Measurements from ENCODE around the gene CACNG7. TPM values are rescaled to one million over a fixed set of nuclear protein-coding genes. Genes with fewer than 3 reads are reported as not detected.
"Not testable (repeated sequence)": the region's sequence is repeated elsewhere in the genome, so short reads cannot be mapped to it uniquely, and the experiment has no call there.

CACNG7 gene
- total RNA-seq, 5 donors from 2014 or later (not counting 1 experiment from before 2014, with no cell fraction given) = not detected

DNA sequence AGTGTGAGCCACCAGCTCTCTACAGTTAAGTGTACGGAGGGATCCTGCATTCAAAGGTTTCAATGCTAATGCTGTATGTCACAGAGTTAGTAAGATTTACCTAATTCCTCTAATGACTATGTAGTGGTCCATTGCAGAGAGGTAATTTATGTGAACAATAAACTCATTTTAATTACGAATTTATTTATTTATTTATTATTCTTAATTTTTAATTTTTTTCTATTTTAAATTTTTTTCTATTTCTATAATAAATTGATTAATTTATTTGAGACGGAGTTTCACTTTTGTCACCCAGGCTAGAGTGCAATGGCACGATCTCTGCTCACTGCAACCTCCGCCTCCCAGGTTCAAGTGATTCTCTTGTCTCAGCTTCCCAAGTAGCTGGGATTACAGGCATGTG lies 39.5 kb downstream of the CACNG7 start:
- POLR2A ChIA-PET; H3K36me3 ChIP-seq (ENCODE audit: control insufficient read depth in 2 of 2, extremely low read depth in 1 of 2, insufficient read depth in 1 of 2, low read length in 1 of 2); H3K4me1 ChIP-seq (ENCODE audit: control insufficient read depth in 1 of 2, extremely low read depth in 1 of 2, insufficient read depth in 2 of 2, low read length in 2 of 2); ATAC-seq (replicated peaks in 1 of 4); H3K36me3 Mint-ChIP-seq; H3K9me3 ChIP-seq; H3K27ac ChIP-seq (ENCODE audit: low read length); DNase-seq; H3K9me3 Mint-ChIP-seq; H3K4me1 Mint-ChIP-seq; H3K4me3 Mint-ChIP-seq; H3K27ac Mint-ChIP-seq; H3K4me3 ChIP-seq (ENCODE audit: control insufficient read depth in 1 of 2, extremely low read depth in 1 of 2, low read length in 1 of 2): not testable (repeated sequence)
- CTCF ChIA-PET = interaction anchor here in 1 of 2 donors (0.6 kb wide), 1 partner anchor 173 kb away, joined by 5 read pairs; no protein-coding TSS in a partner anchor
- peaks cover 35 to 44% of the 10 kb centered on the region in 2 donors for H3K27me3 Mint-ChIP-seq
- no CpG with 5 or more reads among the region's 5 CpGs for WGBS (ENCODE audit: insufficient coverage)
- peaks cover 7 to 31% of the 10 kb centered on the region in 2 experiments for H3K27me3 ChIP-seq (replicated peaks in 1 of 2; ENCODE audit: control insufficient read depth in 2 of 2, extremely low read depth in 1 of 2, insufficient read depth in 2 of 2, low read length in 1 of 2)

GRCh38 chr19:53951436-53951835 lies 42.4 kb downstream of the CACNG7 start:
- H3K27ac Mint-ChIP-seq = no peak overlapping the region
- Histone ChIP-seq H3K27me3 (replicated peaks in 1 of 2; ENCODE audit: control insufficient read depth in 2 of 2, extremely low read depth in 1 of 2, insufficient read depth in 2 of 2, low read length in 1 of 2) (peaks cover 8 to 22% of the 10 kb centered on the region in 2 experiments), H3K4me3 (ENCODE audit: control insufficient read depth in 1 of 2, extremely low read depth in 1 of 2, low read length in 1 of 2) (no peak overlapping the region), H3K36me3 (ENCODE audit: control insufficient read depth in 2 of 2, extremely low read depth in 1 of 2, insufficient read depth in 1 of 2, low read length in 1 of 2) (no peaks in the 10 kb centered on the region), H3K9me3 (no peaks in the 10 kb centered on the region), H3K27ac (ENCODE audit: low read length) (no peak overlapping the region), H3K4me1 (ENCODE audit: control insufficient read depth in 1 of 2, extremely low read depth in 1 of 2, insufficient read depth in 2 of 2, low read length in 2 of 2) (no peaks in the 10 kb centered on the region)
- ChIA-PET POLR2A (no interaction called here), CTCF (no interaction called here)
- ATAC-seq (replicated peaks in 1 of 4) = no peak
- H3K4me1 Mint-ChIP-seq = no peaks in the 10 kb centered on the region
- H3K4me3 Mint-ChIP-seq = no peak overlapping the region
- peaks cover 29 to 42% of the 10 kb centered on the region in 2 donors for H3K27me3 Mint-ChIP-seq
- 14% methylated on average over 2 of the region's 11 CpGs for WGBS (ENCODE audit: insufficient coverage)
- H3K36me3 Mint-ChIP-seq = no peaks in the 10 kb centered on the region
- no peaks in the 10 kb centered on the region for H3K9me3 Mint-ChIP-seq
- DNase-seq = no peak

DNA sequence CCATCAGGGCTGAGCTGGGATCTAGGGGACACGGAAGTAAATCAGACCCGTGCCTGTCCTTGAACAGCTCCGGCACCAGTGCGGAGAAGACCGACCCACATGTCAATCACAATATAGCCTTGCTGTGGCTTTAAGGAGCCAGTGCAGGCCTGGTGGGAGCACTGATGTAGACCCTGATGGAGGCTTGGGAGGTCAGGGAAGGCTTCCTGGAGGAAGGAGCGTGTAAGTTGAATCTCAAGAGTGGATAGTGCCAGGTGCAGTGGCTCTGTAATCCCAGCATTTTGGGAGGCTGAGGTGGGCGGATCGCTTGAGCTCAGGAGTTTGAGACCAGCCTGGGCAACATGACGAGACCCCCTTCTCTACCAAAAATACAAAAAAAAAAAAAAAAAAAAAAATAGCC lies 42.9 kb downstream of the CACNG7 start:
- Histone ChIP-seq H3K4me1 (ENCODE audit: control insufficient read depth in 1 of 2, extremely low read depth in 1 of 2, insufficient read depth in 2 of 2, low read length in 2 of 2) (no peaks in the 10 kb centered on the region), H3K9me3 (no peaks in the 10 kb centered on the region), H3K27ac (ENCODE audit: low read length) (no peak overlapping the region), H3K27me3 (replicated peaks in 1 of 2; ENCODE audit: control insufficient read depth in 2 of 2, extremely low read depth in 1 of 2, insufficient read depth in 2 of 2, low read length in 1 of 2) (peaks cover 9 to 24% of the 10 kb centered on the region in 2 experiments), H3K4me3 (ENCODE audit: control insufficient read depth in 1 of 2, extremely low read depth in 1 of 2, low read length in 1 of 2) (no peak overlapping the region), H3K36me3 (ENCODE audit: control insufficient read depth in 2 of 2, extremely low read depth in 1 of 2, insufficient read depth in 1 of 2, low read length in 1 of 2) (no peaks in the 10 kb centered on the region)
- WGBS (ENCODE audit: insufficient coverage) = 91% methylated on average over 5 of the region's 9 CpGs
- Mint-ChIP-seq H3K4me1 (no peaks in the 10 kb centered on the region), H3K27ac (no peak overlapping the region), H3K27me3 (peaks cover 33 to 41% of the 10 kb centered on the region in 2 donors), H3K4me3 (no peak overlapping the region), H3K9me3 (no peaks in the 10 kb centered on the region), H3K36me3 (no peaks in the 10 kb centered on the region)
- no peak for ATAC-seq (replicated peaks in 1 of 4)
- CTCF ChIA-PET = no interaction called here
- POLR2A ChIA-PET = no interaction called here
- DNase-seq = no peak

DNA sequence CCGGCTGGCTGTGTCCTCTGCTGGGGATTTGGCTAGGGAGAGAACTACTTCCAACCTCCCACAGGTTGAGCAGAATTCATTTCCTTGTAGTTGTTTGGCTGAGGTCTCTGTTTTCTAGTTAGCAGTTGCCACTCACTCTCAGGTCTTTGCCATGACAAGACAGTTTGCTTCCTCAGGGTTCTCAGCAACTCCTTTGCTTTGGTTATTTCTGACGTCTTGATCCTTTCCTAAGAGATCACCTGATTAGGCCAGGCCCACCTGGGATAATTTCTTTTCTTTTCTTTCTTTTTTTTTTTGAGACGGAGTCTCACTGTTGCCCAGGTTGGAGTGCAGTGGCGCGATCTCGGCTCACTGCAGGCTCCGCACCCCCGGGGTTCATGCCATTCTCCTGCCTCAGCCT lies 44.3 kb downstream of the CACNG7 start:
- ChIA-PET CTCF (no interaction called here), POLR2A (no interaction called here)
- Histone ChIP-seq H3K4me3 (ENCODE audit: control insufficient read depth in 1 of 2, extremely low read depth in 1 of 2, low read length in 1 of 2) (no peak overlapping the region), H3K36me3 (ENCODE audit: control insufficient read depth in 2 of 2, extremely low read depth in 1 of 2, insufficient read depth in 1 of 2, low read length in 1 of 2) (no peaks in the 10 kb centered on the region), H3K9me3 (no peaks in the 10 kb centered on the region), H3K27me3 (replicated peaks in 1 of 2; ENCODE audit: control insufficient read depth in 2 of 2, extremely low read depth in 1 of 2, insufficient read depth in 2 of 2, low read length in 1 of 2) (peaks cover 12 to 29% of the 10 kb centered on the region in 2 experiments), H3K4me1 (ENCODE audit: control insufficient read depth in 1 of 2, extremely low read depth in 1 of 2, insufficient read depth in 2 of 2, low read length in 2 of 2) (no peaks in the 10 kb centered on the region), H3K27ac (ENCODE audit: low read length) (no peak overlapping the region)
- ATAC-seq (replicated peaks in 1 of 4) (no peak), DNase-seq (no peak)
- Mint-ChIP-seq H3K36me3 (no peaks in the 10 kb centered on the region), H3K27me3 (peaks cover 38 to 44% of the 10 kb centered on the region in 2 donors), H3K9me3 (no peaks in the 10 kb centered on the region), H3K27ac (no peak overlapping the region), H3K4me1 (peaks cover 0 to 2% (median under 1%) of the 10 kb centered on the region in 3 donors), H3K4me3 (no peak overlapping the region)
- WGBS (ENCODE audit: insufficient coverage) = no CpG with 5 or more reads among the region's 8 CpGs

DNA sequence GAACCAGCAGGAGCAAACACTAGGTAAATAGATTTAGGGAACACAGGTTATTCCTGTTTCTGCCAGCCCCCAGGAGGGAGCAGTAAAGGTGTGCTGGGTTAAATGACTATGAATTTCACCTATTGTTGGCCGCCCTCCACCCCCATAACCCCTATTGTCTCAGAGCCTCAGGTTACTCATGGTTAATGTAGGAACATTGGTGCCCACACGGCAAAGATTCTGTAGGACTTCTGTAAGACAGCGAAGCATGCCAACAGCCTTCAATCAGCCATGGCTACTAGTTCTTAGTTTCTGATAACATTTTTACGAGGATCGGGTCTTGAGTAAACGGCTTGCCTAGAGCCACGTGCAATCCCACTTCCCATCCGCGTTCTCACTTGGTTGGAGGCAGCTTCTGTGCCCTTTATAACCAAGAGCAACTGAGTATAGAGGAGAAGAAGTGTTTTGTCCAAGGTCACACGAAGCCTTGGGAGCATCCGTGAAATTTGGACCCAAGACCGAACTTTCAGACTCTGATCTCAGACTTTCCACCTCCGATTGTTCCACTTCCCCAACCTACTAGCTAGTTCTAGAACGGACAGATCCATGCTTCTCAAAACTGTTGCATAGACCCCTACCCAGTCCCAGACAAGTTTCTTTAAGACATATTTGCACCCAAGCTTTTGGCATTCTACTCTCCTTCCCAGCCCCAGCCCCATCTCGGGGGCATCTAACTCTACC lies 48.5 kb downstream of the CACNG7 start:
- CTCF ChIA-PET = no interaction called here
- POLR2A ChIA-PET = no interaction called here
- H3K36me3 Mint-ChIP-seq = no peaks in the 10 kb centered on the region
- Histone ChIP-seq H3K27me3 (replicated peaks in 1 of 2; ENCODE audit: control insufficient read depth in 2 of 2, extremely low read depth in 1 of 2, insufficient read depth in 2 of 2, low read length in 1 of 2) (peaks cover 16 to 52% of the 10 kb centered on the region in 2 experiments), H3K27ac (ENCODE audit: low read length) (no peak overlapping the region), H3K4me3 (ENCODE audit: control insufficient read depth in 1 of 2, extremely low read depth in 1 of 2, low read length in 1 of 2) (no peak overlapping the region), H3K9me3 (no peaks in the 10 kb centered on the region), H3K4me1 (ENCODE audit: control insufficient read depth in 1 of 2, extremely low read depth in 1 of 2, insufficient read depth in 2 of 2, low read length in 2 of 2) (no peaks in the 10 kb centered on the region), H3K36me3 (ENCODE audit: control insufficient read depth in 2 of 2, extremely low read depth in 1 of 2, insufficient read depth in 1 of 2, low read length in 1 of 2) (no peaks in the 10 kb centered on the region)
- H3K9me3 Mint-ChIP-seq = no peaks in the 10 kb centered on the region
- no peak overlapping the region for H3K4me3 Mint-ChIP-seq
- no peak overlapping the region for H3K27ac Mint-ChIP-seq
- no peak for ATAC-seq (replicated peaks in 1 of 4)
- 8% methylated on average over 13 of the region's 15 CpGs for WGBS (ENCODE audit: insufficient coverage)
- peaks cover 0 to 24% (median 7%) of the 10 kb centered on the region in 3 donors for H3K4me1 Mint-ChIP-seq
- no peak for DNase-seq
- peaks cover 62 to 65% of the 10 kb centered on the region in 2 donors for H3K27me3 Mint-ChIP-seq

DNA sequence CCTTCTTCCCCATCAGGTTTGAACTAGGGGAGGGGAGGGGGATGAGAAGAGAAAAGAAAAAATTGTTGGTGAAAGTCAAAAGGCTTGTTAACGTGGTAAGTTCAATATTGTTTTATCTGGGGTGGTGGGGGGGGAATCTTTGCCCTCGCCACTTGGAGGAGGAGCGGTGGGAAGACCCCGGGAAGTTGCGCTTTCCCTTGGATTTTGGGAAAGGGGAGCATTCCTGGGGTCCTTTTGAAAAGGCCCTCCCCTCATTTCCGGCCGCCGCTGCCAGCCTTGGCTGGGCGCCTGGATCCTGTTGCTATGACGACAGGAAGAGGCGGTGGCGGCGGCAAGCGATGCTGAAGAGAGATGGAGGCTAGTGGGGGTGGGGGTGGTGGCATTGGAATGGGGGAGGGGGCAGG lies 49.1 kb downstream of the CACNG7 start:
- Histone ChIP-seq H3K4me3 (ENCODE audit: control insufficient read depth in 1 of 2, extremely low read depth in 1 of 2, low read length in 1 of 2) (no peak overlapping the region), H3K36me3 (ENCODE audit: control insufficient read depth in 2 of 2, extremely low read depth in 1 of 2, insufficient read depth in 1 of 2, low read length in 1 of 2) (no peaks in the 10 kb centered on the region), H3K9me3 (no peaks in the 10 kb centered on the region), H3K27me3 (replicated peaks in 1 of 2; ENCODE audit: control insufficient read depth in 2 of 2, extremely low read depth in 1 of 2, insufficient read depth in 2 of 2, low read length in 1 of 2) (peaks cover 16 to 54% of the 10 kb centered on the region in 2 experiments), H3K27ac (ENCODE audit: low read length) (no peak overlapping the region), H3K4me1 (ENCODE audit: control insufficient read depth in 1 of 2, extremely low read depth in 1 of 2, insufficient read depth in 2 of 2, low read length in 2 of 2) (no peaks in the 10 kb centered on the region)
- ATAC-seq (replicated peaks in 1 of 4) (no peak), DNase-seq (no peak)
- peaks cover 0 to 24% (median 7%) of the 10 kb centered on the region in 3 donors for H3K4me1 Mint-ChIP-seq
- WGBS (ENCODE audit: insufficient coverage) = 13% methylated on average over 5 of the region's 14 CpGs
- no peaks in the 10 kb centered on the region for H3K36me3 Mint-ChIP-seq
- ChIA-PET CTCF (no interaction called here), POLR2A (no interaction called here)
- H3K27me3 Mint-ChIP-seq = peaks cover 62 to 65% of the 10 kb centered on the region in 2 donors
- H3K27ac Mint-ChIP-seq = no peak overlapping the region
- no peak overlapping the region for H3K4me3 Mint-ChIP-seq
- H3K9me3 Mint-ChIP-seq = no peaks in the 10 kb centered on the region

Data from T-cell (primary cell).